A549 treated with Hydrocortisone at 1 μM for 4 hours (cell line): ENCODE results near the gene PBX4. TPM values are rescaled to one million over a fixed set of nuclear protein-coding genes. Genes with fewer than 3 reads are reported as not detected.

Source experiments
- total RNA-seq: library from RNA; stranded (reverse); fragments of 200-300 nt; extraction: Qiagen RNA extraction; gene quantifications from 5 replicates; pipeline ENCODE4 v1.2.3, GENCODE V29; 2022

The PBX4 gene
- total RNA-seq: 1.8 to 2.6 TPM (median 2.0 TPM) in 5 replicates

GRCh38 chr19:19618219-19619051 lies at the start of gene PBX4:
Gene PBX4 (minus strand): TSS chr19:19618687. CDS start chr19:19618629, 58 bp downstream.

GRCh38 chr19:19663256-19664120 lies 45.0 kb upstream of the PBX4 start, which contains the start of gene ATP13A1:
Gene ATP13A1 (minus strand): TSS chr19:19663676. CDS start chr19:19663666, 10 bp downstream.

GRCh38 chr19:19643158-19644053 lies 24.9 kb upstream of the PBX4 start, which contains the start of gene GMIP:
Gene GMIP (minus strand): TSS chr19:19643657. CDS start chr19:19643529, 128 bp downstream.

GRCh38 chr19:19627621-19628500 lies 9.4 kb upstream of the PBX4 start, which contains the start of gene LPAR2:
Gene LPAR2 (minus strand): TSS chr19:19628220. CDS start chr19:19627275, 945 bp downstream.

GRCh38 chr19:19538061-19538784 lies 80.3 kb downstream of the PBX4 start, which contains the start of gene CILP2:
Gene CILP2 (plus strand): TSS chr19:19538265. CDS start chr19:19538350, 85 bp downstream.

GRCh38 chr19:19528721-19529490 lies 89.6 kb downstream of the PBX4 start, which contains the start of gene YJEFN3:
Gene YJEFN3 (plus strand): TSS chr19:19528911. CDS start chr19:19528933, 22 bp downstream.

GRCh38 chr19:19515642-19516519 lies 102.6 kb downstream of the PBX4 start, which contains the start of gene NDUFA13:
Gene NDUFA13 (plus strand): TSS chr19:19516225. CDS start chr19:19516239, 14 bp downstream.

GRCh38 chr19:19514881-19515641 lies 103.4 kb downstream of the PBX4 start, which contains the start of gene TSSK6:
Gene TSSK6 (minus strand): TSS chr19:19515548. CDS start chr19:19515427, 121 bp downstream.

Other genes starting within 250 kb of the PBX4 start
- 39.9 to 44.6 TPM (median 42.7 TPM) in 5 replicates for gene GATAD2A, start 213.0 kb downstream of the PBX4 start, total RNA-seq
- gene TSSK6, start 103.1 kb downstream of the PBX4 start, total RNA-seq: 1.2 to 1.9 TPM (median 1.5 TPM) in 5 replicates
- gene NDUFA13, start 102.5 kb downstream of the PBX4 start, total RNA-seq: 141 to 164 TPM (median 157 TPM) in 5 replicates
- gene YJEFN3, start 89.8 kb downstream of the PBX4 start, total RNA-seq: 2.4 to 4.2 TPM (median 3.0 TPM) in 5 replicates
- gene CILP2, start 80.4 kb downstream of the PBX4 start, total RNA-seq: 0.13 to 0.38 TPM (median 0.21 TPM) in 5 replicates
- gene LPAR2, start 9.5 kb upstream of the PBX4 start, total RNA-seq: 4.0 to 4.7 TPM (median 4.0 TPM) in 5 replicates
- gene GMIP, start 25.0 kb upstream of the PBX4 start, total RNA-seq: 4.6 to 6.4 TPM (median 5.4 TPM) in 5 replicates
- gene ATP13A1, start 45.0 kb upstream of the PBX4 start, total RNA-seq: 27.3 to 32.0 TPM (median 30.7 TPM) in 5 replicates
- gene ZNF101, start 50.2 kb upstream of the PBX4 start, total RNA-seq: 3.3 to 5.9 TPM (median 4.2 TPM) in 5 replicates
- 1.7 to 2.4 TPM (median 2.1 TPM) in 5 replicates for gene ZNF14, start 114.4 kb upstream of the PBX4 start, total RNA-seq
- 0.12 to 0.32 TPM (median 0.17 TPM) in 5 replicates for gene ZNF506, start 203.1 kb upstream of the PBX4 start, total RNA-seq
- gene ZNF253, start 247.2 kb upstream of the PBX4 start, total RNA-seq: not detected in 5 replicates